HepG2 (cell line): ENCODE results near the gene USP9Y. TPM values are rescaled to one million over a fixed set of nuclear protein-coding genes. Genes with fewer than 3 reads are reported as not detected.

Experiments used
- ATAC-seq: fragments of 200-7000 bp; cut with Tn5 transposase; 3 replicates; pipeline ENCODE4 v1.9.1; 2020; ENCODE audit warnings: mild to moderate bottlenecking, moderate library complexity
- BruUV-seq: library from RNA; stranded (reverse); fragments of 400-500 nt; replicated peaks from 2 replicates; lab custom pipeline; 2021; lab: Mats Ljungman, UMichigan
- CTCF ChIA-PET: fragments of 300-600 bp; formaldehyde crosslinking; extraction: SDS; loops from one replicate; lab custom pipeline; 2021; ENCODE audit warnings: low total read pairs, inconsistent platforms, low intra/inter-chr PET ratio; lab: Yijun Ruan, JAX
- POLR2A ChIA-PET: fragments of 350-600 bp; sonication (Branson Sonifier 250); formaldehyde crosslinking; loops from one replicate; lab custom pipeline; 2020; ENCODE audit warnings: antibody characterized with exemption, inconsistent platforms; lab: Yijun Ruan, JAX
- DNase-seq: peaks from one replicate; pipeline ENCODE4 v3.0.0-alpha.2; 2015; ENCODE audit warnings: low spot score
- FAIRE-seq: peaks from 3 replicates; lab custom pipeline; 2011; peaks lifted over from hg19 to GRCh38; lab: Jason Lieb, UNC
- H2AFZ ChIP-seq: one replicate; pipeline ENCODE4 v1.6.1; 2011; ENCODE audit warnings: low read length, inconsistent platforms
- H3K27ac ChIP-seq: fragments of 300-600 bp; 3 replicates; pipeline ENCODE4 v1.8.0; 2011; ENCODE audit warnings: mixed run types, mild to moderate bottlenecking, mixed read lengths, low read length, inconsistent platforms; ENCODE audit not compliant: insufficient read depth; ENCODE audit errors: extremely low read length
- H3K27me3 ChIP-seq, 2 experiments: fragments of 200-600 bp in 1 of 2; 2 replicates in 1 of 2; 3 replicates in 1 of 2; pipeline versions ENCODE4 v1.6.0 to v1.8.0; 2011; ENCODE audit warnings: low read length in 2 of 2, mild to moderate bottlenecking in 2 of 2, moderate library complexity in 2 of 2, inconsistent platforms in 1 of 2; ENCODE audit not compliant: insufficient read depth in 2 of 2, control insufficient read depth in 1 of 2
- H3K36me3 ChIP-seq, 2 experiments: fragments of 200-600 bp in 1 of 2; replicated peaks in 1 of 2; 2 replicates in 1 of 2; 3 replicates in 1 of 2; pipeline versions ENCODE4 v1.5.1 to v1.8.0; 2011; ENCODE audit warnings: low read length in 2 of 2, inconsistent platforms in 1 of 2; ENCODE audit not compliant: insufficient read depth in 2 of 2, control insufficient read depth in 1 of 2
- H3K4me1 ChIP-seq: 2 replicates; pipeline ENCODE4 v1.5.1; 2012; ENCODE audit warnings: low read length, inconsistent platforms; ENCODE audit not compliant: insufficient read depth
- H3K4me2 ChIP-seq: 2 replicates; pipeline ENCODE4 v1.6.0; 2011; ENCODE audit warnings: low read depth, low read length, inconsistent platforms
- H3K4me3 ChIP-seq, 3 experiments: fragments of 200-600 bp in 1 of 3; sonication (generic), shearing (Covaris generic) in 1 of 3; replicated peaks in 1 of 3; 2 replicates each; pipeline ENCODE4 v1.5.1; 2011 to 2016; ENCODE audit warnings: low read length in 3 of 3, inconsistent platforms in 2 of 3, low read depth in 2 of 3, mild to moderate bottlenecking in 2 of 3, control low read depth in 1 of 3, mixed read lengths in 1 of 3; ENCODE audit not compliant: insufficient read depth in 1 of 3
- H3K79me2 ChIP-seq: one replicate; pipeline ENCODE4 v1.6.1; 2011; ENCODE audit warnings: low read length, inconsistent platforms; ENCODE audit not compliant: insufficient read depth
- H3K9ac ChIP-seq: 2 replicates; pipeline ENCODE4 v1.6.0; 2011; ENCODE audit warnings: mild to moderate bottlenecking, low read depth, low read length, inconsistent platforms; ENCODE audit not compliant: insufficient read depth
- H3K9me3 ChIP-seq: 2 replicates; pipeline ENCODE4 v1.5.1; 2012; ENCODE audit warnings: mild to moderate bottlenecking, low read length
- H4K20me1 ChIP-seq: 2 replicates; pipeline ENCODE4 v1.6.0; 2011; ENCODE audit warnings: inconsistent platforms, mild to moderate bottlenecking, low read length, moderate library complexity; ENCODE audit not compliant: insufficient read depth
- CHD2 ChIP-seq: IDR thresholded peaks from 2 replicates; pipeline ENCODE4 v1.6.1; 2011; ENCODE audit warnings: low read depth, low read length, improper control_type of control experiment
- CSRNP1 ChIP-seq: sonication (generic); formaldehyde crosslinking; IDR thresholded peaks from 2 replicates; pipeline ENCODE4 v1.8.1; 2023; ENCODE audit warnings: mild to moderate bottlenecking, missing genetic modification reagents
- HES4 ChIP-seq: sonication (generic); formaldehyde crosslinking; IDR thresholded peaks from 2 replicates; pipeline ENCODE4 v1.9.0; 2021; ENCODE audit warnings: mild to moderate bottlenecking, missing genetic modification reagents, borderline replicate concordance
- JUN ChIP-seq: sonication (generic); formaldehyde crosslinking; IDR thresholded peaks from 2 replicates; pipeline ENCODE4 v1.4.0; 2020; ENCODE audit warnings: mild to moderate bottlenecking, missing genetic modification reagents
- MAFF ChIP-seq: IDR thresholded peaks from 2 replicates; pipeline ENCODE4 v1.6.1; 2011; ENCODE audit warnings: low read depth, low read length, improper control_type of control experiment
- ONECUT2 ChIP-seq: sonication (generic); formaldehyde crosslinking; IDR thresholded peaks from 2 replicates; pipeline ENCODE4 v1.4.0; 2020; ENCODE audit warnings: missing genetic modification reagents
- POLR2A ChIP-seq, 2 experiments: IDR thresholded peaks; 2 replicates each; pipeline ENCODE4 v1.6.1; 2011; ENCODE audit warnings: low read depth in 2 of 2, low read length in 2 of 2, mild to moderate bottlenecking in 1 of 2, moderate library complexity in 1 of 2; ENCODE audit not compliant: insufficient read depth in 1 of 2
- POLR2AphosphoS2 ChIP-seq: IDR thresholded peaks from 2 replicates; pipeline ENCODE4 v1.6.1; 2011; ENCODE audit warnings: low read depth, low read length, improper control_type of control experiment
- PRPF4 ChIP-seq: fragments of 200-400 bp; formaldehyde crosslinking; IDR thresholded peaks from 2 replicates; pipeline ENCODE4 v1.6.1; 2016; ENCODE audit warnings: low read length, low read depth; ENCODE audit not compliant: poor library complexity, severe bottlenecking
- SALL2 ChIP-seq: sonication (generic); formaldehyde crosslinking; IDR thresholded peaks from 2 replicates; pipeline ENCODE4 v1.8.1; 2023; ENCODE audit warnings: mild to moderate bottlenecking, missing genetic modification reagents, inconsistent platforms
- TEF ChIP-seq: sonication (generic); formaldehyde crosslinking; IDR thresholded peaks from 2 replicates; pipeline ENCODE4 v1.5.0; 2020; ENCODE audit warnings: missing genetic modification reagents
- ZC3H13 ChIP-seq: sonication (generic); formaldehyde crosslinking; IDR thresholded peaks from 2 replicates; pipeline ENCODE4 v1.8.1; 2023; ENCODE audit warnings: mild to moderate bottlenecking, missing genetic modification reagents, moderate library complexity
- ZNF160 ChIP-seq: sonication (generic); formaldehyde crosslinking; IDR thresholded peaks from 2 replicates; pipeline ENCODE4 v1.8.0; 2022; ENCODE audit warnings: mild to moderate bottlenecking, inconsistent platforms, missing genetic modification reagents
- ZNF3 ChIP-seq: IDR thresholded peaks from 2 replicates; pipeline ENCODE4 v1.7.0; 2017; ENCODE audit warnings: inconsistent platforms
- ZNF747 ChIP-seq: sonication (generic); formaldehyde crosslinking; IDR thresholded peaks from 2 replicates; pipeline ENCODE4 v1.8.1; 2023; ENCODE audit warnings: missing genetic modification reagents, mild to moderate bottlenecking, borderline replicate concordance
- ZNF782 ChIP-seq: sonication (generic); formaldehyde crosslinking; IDR thresholded peaks from 2 replicates; pipeline ENCODE4 v1.4.0; 2020; ENCODE audit warnings: missing genetic modification reagents, mild to moderate bottlenecking, borderline replicate concordance
- ZNF788 ChIP-seq: sonication (generic); formaldehyde crosslinking; IDR thresholded peaks from 2 replicates; pipeline ENCODE4 v1.5.0; 2020; ENCODE audit warnings: mild to moderate bottlenecking, missing genetic modification reagents, borderline replicate concordance
- ZNF879 ChIP-seq: sonication (generic); formaldehyde crosslinking; IDR thresholded peaks from 2 replicates; pipeline ENCODE4 v1.8.1; 2023; ENCODE audit warnings: missing genetic modification reagents
- WGBS: methylation state at CpG from one replicate; pipeline ENCODE4 v1.1.6; 2017; ENCODE audit warnings: low lambda C conversion rate; 5-methylcytosine and 5-hydroxymethylcytosine counted together
- in situ Hi-C: cut with HindIII; loops from 2 replicates; pipeline ENCODE4 v1.10.0; 2017; ENCODE audit warnings: low pct_unique_long_range_greater_than_20kb; ENCODE audit not compliant: extremely low pct_ligation_motif_present
- intact Hi-C: fragments of 100-400 bp; cut with micrococcal nuclease; formaldehyde crosslinking; loops from one replicate; pipeline ENCODE4 v1.10.0; 2022; ENCODE audit not compliant: unreplicated experiment
- polyA plus RNA-seq, 8 experiments: library from polyadenylated mRNA; depleted of rRNA in 3 of 8; stranded (reverse) in 7 of 8; unstranded in 1 of 8; fragments of >200 nt; fragmentation: Illumina TruSeq in 4 of 8; extraction: Trizol in 4 of 8; gene quantifications; 2 replicates each; pipeline versions ENCODE4 v1.2.1 to v1.2.3, GENCODE V29; 2011 to 2016; ENCODE audit warnings: low read depth in 4 of 8, missing spikeins in 1 of 8, mixed read lengths in 1 of 8; ENCODE audit not compliant: insufficient read depth in 1 of 8
- total RNA-seq, 5 experiments: library from RNA; depleted of rRNA; stranded (reverse); fragments of >200 nt; fragmentation: Illumina TruSeq; extraction: Trizol; gene quantifications; 2 replicates each; pipeline ENCODE4 v1.2.3, GENCODE V29; 2016; ENCODE audit warnings: low read depth in 1 of 5

The USP9Y gene
- total and polyA plus RNA-seq, 2 of the 13 experiments (the other 11 are each of a cell fraction or from before 2014, with no cell fraction given): 14.6 to 41.9 TPM

- H3K27me3 ChIP-seq: no peaks in the 10 kb centered on the region
- no peak overlapping the region for H3K27ac ChIP-seq
- H3K4me1 ChIP-seq: no peaks in the 10 kb centered on the region
- no TSS peak for BruUV-seq
- H3K9ac ChIP-seq: no peak overlapping the region
- DNase-seq (no peak), FAIRE-seq (no peak), ATAC-seq (no peak)
- 96% methylated on average over 6 of the region's 6 CpGs for WGBS
- H3K9me3 ChIP-seq: no peaks in the 10 kb centered on the region
- ChIA-PET POLR2A (no interaction called here), CTCF (no interaction called here)
- H3K79me2 ChIP-seq: no peaks in the 10 kb centered on the region
- no peak for TF ChIP-seq ONECUT2
- TF ChIP-seq ZNF160 (CRISPR knock-in tag): no peak
- H2AFZ ChIP-seq: no peak overlapping the region
- no peak overlapping the region for H3K4me3 ChIP-seq
- intact Hi-C loops (no loop called here), in situ Hi-C loops (no loop called here)
- H4K20me1 ChIP-seq: no peaks in the 10 kb centered on the region
- peaks cover 0 to 2% of the 10 kb centered on the region in 2 experiments; a peak in 1 of 5 replicates for H3K36me3 ChIP-seq
- H3K4me2 ChIP-seq: no peak overlapping the region
Measured at GRCh38 chrY:12752856-12753255, 51.8 kb downstream of the USP9Y start.

- FAIRE-seq (no peak), ATAC-seq (no peak), DNase-seq (no peak)
- Histone ChIP-seq H3K4me2 (no peak overlapping the region), H3K79me2 (no peaks in the 10 kb centered on the region), H3K9ac (no peak overlapping the region), H3K4me1 (no peaks in the 10 kb centered on the region), H3K27ac (no peak overlapping the region), H4K20me1 (no peaks in the 10 kb centered on the region), H3K9me3 (no peaks in the 10 kb centered on the region), H3K4me3 (no peak overlapping the region), H3K27me3 (no peaks in the 10 kb centered on the region), H2AFZ (no peak overlapping the region), H3K36me3 (peaks cover 0 to 2% of the 10 kb centered on the region in 2 experiments; a peak in 1 of 5 replicates)
- POLR2A ChIA-PET: no interaction called here
- intact Hi-C loops (no loop called here), in situ Hi-C loops (no loop called here)
- CTCF ChIA-PET: no interaction called here
- no TSS peak for BruUV-seq
- 86% methylated on average over 1 of the region's 1 CpG for WGBS
- TF ChIP-seq PRPF4: no peak
- no peak for TF ChIP-seq POLR2A (IDR thresholded peaks at IDR 0.05; ENCODE audit: insufficient read depth in 1 of 2, low read depth in 2 of 2, low read length in 2 of 2)
- no peak for TF ChIP-seq ZNF782 (CRISPR knock-in tag)
- TF ChIP-seq POLR2AphosphoS2: no peak
- TF ChIP-seq ZNF3 (CRISPR knock-in tag): no peak
- TF ChIP-seq HES4: no peak
- no peak for TF ChIP-seq ZC3H13
- TF ChIP-seq ZNF747 (CRISPR knock-in tag): no peak
- TF ChIP-seq MAFF: no peak
- TF ChIP-seq TEF: no peak
- no peak for TF ChIP-seq CSRNP1
- TF ChIP-seq CHD2: no peak
- no peak for TF ChIP-seq ZNF879 (CRISPR knock-in tag)
- TF ChIP-seq SALL2: no peak
- TF ChIP-seq ZNF788: no peak
- TF ChIP-seq JUN (CRISPR knock-in tag): no peak
Measured at GRCh38 chrY:12756021-12756420, 55.0 kb downstream of the USP9Y start.
